Measurements from ENCODE around the gene NKTR.

Gene NKTR

DNA sequence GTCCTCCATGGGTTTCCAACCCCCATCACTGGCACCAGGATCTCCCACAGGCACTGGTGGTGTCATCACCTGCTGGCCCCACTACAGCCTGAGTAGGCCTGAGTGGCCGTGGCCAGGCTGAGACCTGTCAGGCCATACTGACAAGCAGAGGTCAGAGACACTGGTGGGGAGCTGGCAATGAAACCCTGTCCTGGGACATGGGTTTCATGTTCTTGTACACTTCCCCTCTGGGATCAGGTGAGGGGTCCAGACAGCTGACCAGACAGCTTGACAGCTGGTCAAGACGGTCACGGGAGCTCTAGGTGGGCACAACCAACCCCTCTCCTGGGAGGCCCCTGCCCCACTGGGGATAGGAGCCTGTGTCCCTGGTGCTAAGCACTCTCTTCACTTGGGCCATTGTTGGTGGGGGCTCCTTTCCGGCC, 66.1 kb downstream of the NKTR start:
- no peaks in the 10 kb centered on the region for H3K36me3 ChIP-seq (ENCODE audit: control insufficient read depth, insufficient read depth, low read length)
- no peak for DNase-seq
- H3K4me1 ChIP-seq (ENCODE audit: control insufficient read depth, insufficient read depth, low read length, poor library complexity, severe bottlenecking) = no peaks in the 10 kb centered on the region
- no peaks in the 10 kb centered on the region for H3K9me3 ChIP-seq (ENCODE audit: control insufficient read depth, low read length)
- no peak overlapping the region for H3K27ac ChIP-seq (ENCODE audit: insufficient read depth, low read length, poor library complexity, severe bottlenecking)
- H3K27me3 ChIP-seq (replicated peaks; ENCODE audit: control insufficient read depth, insufficient read depth, low read length, poor library complexity, severe bottlenecking) = no peaks in the 10 kb centered on the region
- no peak overlapping the region for H3K4me3 ChIP-seq (ENCODE audit: insufficient read depth, low read depth, low read length, poor library complexity, severe bottlenecking)

DNA sequence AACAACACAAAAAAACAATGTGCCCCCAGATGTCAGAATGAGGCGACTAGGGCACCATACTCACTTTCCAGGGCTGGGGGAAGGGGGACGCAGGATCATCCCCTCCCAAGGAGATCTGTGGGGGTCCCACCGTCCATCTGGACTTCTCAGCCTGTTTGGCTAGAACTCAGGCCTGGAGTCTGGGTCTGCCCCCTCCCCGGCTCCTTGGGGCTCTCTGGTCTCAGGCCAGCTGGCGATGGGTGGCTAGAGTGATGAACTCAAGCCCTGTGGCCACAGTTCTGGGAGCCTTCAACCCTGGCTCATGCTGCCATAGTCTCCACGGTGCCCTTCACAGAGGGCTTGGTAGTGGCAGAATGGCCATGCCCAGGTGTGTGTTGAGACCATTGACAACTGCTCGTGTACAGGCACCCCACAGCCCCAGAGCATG, 66.6 kb downstream of the NKTR start:
- no peaks in the 10 kb centered on the region for H3K36me3 ChIP-seq (ENCODE audit: control insufficient read depth, insufficient read depth, low read length)
- H3K4me3 ChIP-seq (ENCODE audit: insufficient read depth, low read depth, low read length, poor library complexity, severe bottlenecking) = no peak overlapping the region
- no peak overlapping the region for H3K27ac ChIP-seq (ENCODE audit: insufficient read depth, low read length, poor library complexity, severe bottlenecking)
- H3K27me3 ChIP-seq (replicated peaks; ENCODE audit: control insufficient read depth, insufficient read depth, low read length, poor library complexity, severe bottlenecking) = no peaks in the 10 kb centered on the region
- no peak for DNase-seq
- no peaks in the 10 kb centered on the region for H3K4me1 ChIP-seq (ENCODE audit: control insufficient read depth, insufficient read depth, low read length, poor library complexity, severe bottlenecking)
- no peaks in the 10 kb centered on the region for H3K9me3 ChIP-seq (ENCODE audit: control insufficient read depth, low read length)

DNA sequence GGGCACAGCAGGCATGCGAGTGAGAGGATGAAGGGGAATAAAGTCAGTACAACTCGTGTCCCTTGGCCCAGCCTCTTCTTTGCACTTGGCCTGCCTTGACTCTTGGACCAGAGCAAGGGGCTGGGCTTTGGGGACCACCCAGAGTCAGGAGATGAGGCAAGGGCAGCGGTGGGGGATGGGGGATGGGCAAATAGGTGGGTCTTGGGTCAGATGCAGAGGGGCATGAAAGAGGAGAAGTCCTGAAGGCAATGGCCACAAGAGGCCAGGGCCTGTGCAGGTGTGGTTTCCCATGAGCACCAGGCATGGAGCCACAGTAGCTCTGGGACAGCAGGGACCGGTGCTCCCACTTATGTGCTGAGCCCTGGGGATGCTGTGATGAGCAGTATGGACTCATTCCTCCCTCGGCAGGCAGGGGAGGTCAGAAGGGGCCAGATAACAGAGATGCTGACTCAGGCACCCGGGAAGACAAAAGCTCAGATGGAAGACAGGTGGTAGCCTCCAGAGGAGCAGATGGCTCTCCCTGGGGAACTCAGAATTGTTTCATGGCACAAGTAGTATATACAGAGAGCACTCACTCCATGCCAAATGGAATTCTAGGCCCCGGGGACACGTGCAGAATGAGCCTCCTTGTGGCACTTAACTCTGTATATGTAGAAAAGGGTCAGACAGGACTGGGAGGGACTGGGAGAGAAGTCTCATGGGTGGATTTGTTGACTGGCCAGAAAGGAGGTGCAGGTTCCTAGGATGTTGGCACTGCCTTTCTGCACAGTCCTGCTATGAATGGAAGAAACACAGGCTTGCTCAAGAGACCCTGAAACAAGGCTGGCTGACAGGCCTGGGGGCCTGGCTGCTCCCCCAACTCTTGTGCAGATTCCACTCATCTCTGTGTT, 67.3 kb downstream of the NKTR start:
- DNase-seq = no peak
- Histone ChIP-seq H3K9me3 (ENCODE audit: control insufficient read depth, low read length) (no peaks in the 10 kb centered on the region), H3K4me1 (ENCODE audit: control insufficient read depth, insufficient read depth, low read length, poor library complexity, severe bottlenecking) (no peaks in the 10 kb centered on the region), H3K4me3 (ENCODE audit: insufficient read depth, low read depth, low read length, poor library complexity, severe bottlenecking) (no peak overlapping the region), H3K27ac (ENCODE audit: insufficient read depth, low read length, poor library complexity, severe bottlenecking) (no peak overlapping the region), H3K36me3 (ENCODE audit: control insufficient read depth, insufficient read depth, low read length) (no peaks in the 10 kb centered on the region), H3K27me3 (replicated peaks; ENCODE audit: control insufficient read depth, insufficient read depth, low read length, poor library complexity, severe bottlenecking) (no peaks in the 10 kb centered on the region)

DNA sequence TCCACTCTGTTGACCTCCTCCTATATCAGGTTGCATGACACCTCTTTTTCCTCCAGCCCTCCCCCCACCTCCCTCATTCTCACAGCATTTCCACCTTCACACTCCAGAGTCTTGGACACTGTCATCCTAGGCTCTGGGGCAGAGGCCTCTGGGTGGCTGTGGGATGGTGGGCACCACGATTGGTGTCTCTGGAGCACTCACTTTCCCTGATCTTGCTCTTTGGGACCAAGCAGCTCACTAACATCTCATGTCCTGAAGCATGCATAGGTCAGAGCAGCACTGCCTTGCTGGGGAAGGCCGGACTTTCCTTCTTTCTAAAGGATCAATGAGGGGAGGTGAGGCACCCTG, 67.9 kb downstream of the NKTR start:
- H3K36me3 ChIP-seq (ENCODE audit: control insufficient read depth, insufficient read depth, low read length) = no peaks in the 10 kb centered on the region
- no peak for DNase-seq
- H3K9me3 ChIP-seq (ENCODE audit: control insufficient read depth, low read length) = no peaks in the 10 kb centered on the region
- H3K4me3 ChIP-seq (ENCODE audit: insufficient read depth, low read depth, low read length, poor library complexity, severe bottlenecking) = no peak overlapping the region
- no peaks in the 10 kb centered on the region for H3K4me1 ChIP-seq (ENCODE audit: control insufficient read depth, insufficient read depth, low read length, poor library complexity, severe bottlenecking)
- no peaks in the 10 kb centered on the region for H3K27me3 ChIP-seq (replicated peaks; ENCODE audit: control insufficient read depth, insufficient read depth, low read length, poor library complexity, severe bottlenecking)
- no peak overlapping the region for H3K27ac ChIP-seq (ENCODE audit: insufficient read depth, low read length, poor library complexity, severe bottlenecking)

GRCh38 chr3:42668793-42669217, 68.3 kb downstream of the NKTR start:
- Histone ChIP-seq H3K9me3 (ENCODE audit: control insufficient read depth, low read length) (no peaks in the 10 kb centered on the region), H3K4me3 (ENCODE audit: insufficient read depth, low read depth, low read length, poor library complexity, severe bottlenecking) (no peak overlapping the region), H3K4me1 (ENCODE audit: control insufficient read depth, insufficient read depth, low read length, poor library complexity, severe bottlenecking) (no peaks in the 10 kb centered on the region), H3K27ac (ENCODE audit: insufficient read depth, low read length, poor library complexity, severe bottlenecking) (no peak overlapping the region), H3K36me3 (ENCODE audit: control insufficient read depth, insufficient read depth, low read length) (no peaks in the 10 kb centered on the region), H3K27me3 (replicated peaks; ENCODE audit: control insufficient read depth, insufficient read depth, low read length, poor library complexity, severe bottlenecking) (no peaks in the 10 kb centered on the region)
- DNase-seq = no peak

GRCh38 chr3:42670051-42670576, 69.6 kb downstream of the NKTR start:
- Histone ChIP-seq H3K4me3 (ENCODE audit: insufficient read depth, low read depth, low read length, poor library complexity, severe bottlenecking) (no peak overlapping the region), H3K4me1 (ENCODE audit: control insufficient read depth, insufficient read depth, low read length, poor library complexity, severe bottlenecking) (no peaks in the 10 kb centered on the region), H3K27ac (ENCODE audit: insufficient read depth, low read length, poor library complexity, severe bottlenecking) (no peak overlapping the region), H3K36me3 (ENCODE audit: control insufficient read depth, insufficient read depth, low read length) (no peaks in the 10 kb centered on the region), H3K27me3 (replicated peaks; ENCODE audit: control insufficient read depth, insufficient read depth, low read length, poor library complexity, severe bottlenecking) (no peaks in the 10 kb centered on the region), H3K9me3 (ENCODE audit: control insufficient read depth, low read length) (no peaks in the 10 kb centered on the region)
- no peak for DNase-seq

GRCh38 chr3:42670670-42671069, 70.2 kb downstream of the NKTR start:
- Histone ChIP-seq H3K27ac (ENCODE audit: insufficient read depth, low read length, poor library complexity, severe bottlenecking) (no peak overlapping the region), H3K4me1 (ENCODE audit: control insufficient read depth, insufficient read depth, low read length, poor library complexity, severe bottlenecking) (no peaks in the 10 kb centered on the region), H3K36me3 (ENCODE audit: control insufficient read depth, insufficient read depth, low read length) (no peaks in the 10 kb centered on the region), H3K27me3 (replicated peaks; ENCODE audit: control insufficient read depth, insufficient read depth, low read length, poor library complexity, severe bottlenecking) (no peaks in the 10 kb centered on the region), H3K9me3 (ENCODE audit: control insufficient read depth, low read length) (no peaks in the 10 kb centered on the region), H3K4me3 (ENCODE audit: insufficient read depth, low read depth, low read length, poor library complexity, severe bottlenecking) (no peak overlapping the region)
- no peak for DNase-seq

DNA sequence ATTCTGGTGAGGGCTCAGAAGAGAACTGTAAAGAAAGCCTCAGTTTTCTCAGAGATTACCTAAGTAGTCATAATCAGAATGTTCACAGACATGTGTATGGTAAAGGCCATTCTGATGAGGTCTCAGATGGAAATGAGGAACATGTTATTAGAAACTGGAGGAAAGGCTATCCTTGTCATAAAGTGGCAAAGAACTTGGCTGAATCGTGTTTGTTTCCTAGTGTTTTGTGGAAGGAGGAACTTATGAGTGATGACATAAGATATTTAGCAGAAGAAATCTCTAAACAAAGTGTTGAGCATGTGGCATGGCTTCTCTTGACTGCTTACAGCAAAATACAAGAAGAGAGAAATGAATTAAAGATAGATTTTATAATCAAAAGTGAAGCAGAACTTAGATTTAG, 72.0 kb downstream of the NKTR start:
- Histone ChIP-seq H3K9me3 (ENCODE audit: control insufficient read depth, low read length) (no peaks in the 10 kb centered on the region), H3K27me3 (replicated peaks; ENCODE audit: control insufficient read depth, insufficient read depth, low read length, poor library complexity, severe bottlenecking) (no peaks in the 10 kb centered on the region), H3K4me1 (ENCODE audit: control insufficient read depth, insufficient read depth, low read length, poor library complexity, severe bottlenecking) (no peaks in the 10 kb centered on the region), H3K4me3 (ENCODE audit: insufficient read depth, low read depth, low read length, poor library complexity, severe bottlenecking) (no peak overlapping the region), H3K27ac (ENCODE audit: insufficient read depth, low read length, poor library complexity, severe bottlenecking) (no peak overlapping the region), H3K36me3 (ENCODE audit: control insufficient read depth, insufficient read depth, low read length) (no peaks in the 10 kb centered on the region)
- no peak for DNase-seq

- Histone ChIP-seq H3K27me3 (replicated peaks; ENCODE audit: control insufficient read depth, insufficient read depth, low read length, poor library complexity, severe bottlenecking) (no peaks in the 10 kb centered on the region), H3K9me3 (ENCODE audit: control insufficient read depth, low read length) (no peaks in the 10 kb centered on the region), H3K4me1 (ENCODE audit: control insufficient read depth, insufficient read depth, low read length, poor library complexity, severe bottlenecking) (no peaks in the 10 kb centered on the region), H3K27ac (ENCODE audit: insufficient read depth, low read length, poor library complexity, severe bottlenecking) (no peak overlapping the region), H3K36me3 (ENCODE audit: control insufficient read depth, insufficient read depth, low read length) (no peaks in the 10 kb centered on the region), H3K4me3 (ENCODE audit: insufficient read depth, low read depth, low read length, poor library complexity, severe bottlenecking) (no peak overlapping the region)
- DNase-seq = no peak
These were observed 72.6 kb downstream of the NKTR start for GRCh38 chr3:42673082-42673481.

- no peaks in the 10 kb centered on the region for H3K4me1 ChIP-seq (ENCODE audit: control insufficient read depth, insufficient read depth, low read length, poor library complexity, severe bottlenecking)
- no peak overlapping the region for H3K27ac ChIP-seq (ENCODE audit: insufficient read depth, low read length, poor library complexity, severe bottlenecking)
- no peaks in the 10 kb centered on the region for H3K36me3 ChIP-seq (ENCODE audit: control insufficient read depth, insufficient read depth, low read length)
- no peak for DNase-seq
- no peaks in the 10 kb centered on the region for H3K27me3 ChIP-seq (replicated peaks; ENCODE audit: control insufficient read depth, insufficient read depth, low read length, poor library complexity, severe bottlenecking)
- H3K4me3 ChIP-seq (ENCODE audit: insufficient read depth, low read depth, low read length, poor library complexity, severe bottlenecking) = no peak overlapping the region
- no peaks in the 10 kb centered on the region for H3K9me3 ChIP-seq (ENCODE audit: control insufficient read depth, low read length)
These were observed 73.7 kb downstream of the NKTR start for GRCh38 chr3:42674146-42674545.

Measured in effector memory CD4-positive, alpha-beta T cell (primary cell).